HL-60/S4 (cell line): ENCODE results near the gene PDE4D.
"Not testable (repeated sequence)": the region's sequence is repeated elsewhere in the genome, so short reads cannot be mapped to it uniquely, and the experiment has no call there.

Source experiments
- in situ Hi-C: fragments of 300-500 bp; cut with MboI; formaldehyde crosslinking; loops from 2 replicates; pipeline ENCODE4 v1.14.3; 2022; ENCODE audit warnings: low sequenced_read_pairs

Gene PDE4D

DNA sequence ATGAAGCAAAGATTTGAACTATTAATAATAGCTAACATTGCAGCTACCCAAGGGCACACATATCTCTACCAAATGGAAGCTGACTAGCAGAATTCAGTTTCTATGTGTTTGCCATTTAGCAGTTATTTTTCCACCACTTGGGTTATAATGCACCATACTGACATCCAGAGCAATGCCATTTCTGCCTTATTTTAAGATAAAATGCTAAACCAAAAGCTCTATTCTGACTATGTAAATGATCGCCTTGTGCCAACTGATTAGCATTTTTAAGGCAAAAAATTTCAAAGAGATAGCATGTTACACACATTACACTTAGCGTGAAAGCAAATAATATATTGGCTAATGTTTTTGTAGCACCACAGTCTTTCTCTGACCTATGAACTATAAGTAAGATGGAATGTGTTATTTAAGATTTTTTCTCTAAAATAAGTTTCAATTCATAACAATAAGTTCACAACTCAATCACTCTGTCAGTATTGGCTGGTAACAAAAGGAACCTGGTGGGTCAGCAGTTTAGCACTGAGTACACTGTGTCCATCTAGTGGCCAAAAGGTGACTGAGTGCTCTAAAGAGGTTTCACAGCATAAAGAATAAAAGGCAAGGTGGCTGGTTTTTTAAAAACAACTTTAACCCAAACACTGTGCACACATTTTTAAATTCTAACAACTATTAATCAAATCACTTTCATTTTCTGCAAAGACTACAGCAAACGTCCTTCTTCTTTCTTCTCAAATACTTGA lies 443.5 kb downstream of the PDE4D start:
- in situ Hi-C loops = no loop called here

DNA sequence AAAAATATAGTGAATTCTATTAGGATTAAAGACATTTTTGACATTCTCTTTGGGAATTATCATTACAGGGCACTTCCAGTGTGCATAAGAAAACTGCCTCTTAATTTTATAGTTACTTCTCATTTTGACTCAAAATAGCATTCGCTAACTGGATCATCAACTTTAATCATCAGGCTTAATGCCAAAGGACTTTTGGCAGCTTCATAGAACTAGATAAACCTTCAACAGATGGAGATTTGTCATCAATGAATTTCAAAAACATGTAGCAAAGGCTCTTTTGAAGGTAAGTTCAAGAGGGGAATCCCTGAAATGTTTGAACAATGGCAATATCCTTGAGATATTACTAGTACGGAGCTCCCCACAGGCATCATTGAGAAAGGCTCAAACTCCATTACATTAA lies 447.2 kb downstream of the PDE4D start:
- in situ Hi-C loops = no loop called here

DNA sequence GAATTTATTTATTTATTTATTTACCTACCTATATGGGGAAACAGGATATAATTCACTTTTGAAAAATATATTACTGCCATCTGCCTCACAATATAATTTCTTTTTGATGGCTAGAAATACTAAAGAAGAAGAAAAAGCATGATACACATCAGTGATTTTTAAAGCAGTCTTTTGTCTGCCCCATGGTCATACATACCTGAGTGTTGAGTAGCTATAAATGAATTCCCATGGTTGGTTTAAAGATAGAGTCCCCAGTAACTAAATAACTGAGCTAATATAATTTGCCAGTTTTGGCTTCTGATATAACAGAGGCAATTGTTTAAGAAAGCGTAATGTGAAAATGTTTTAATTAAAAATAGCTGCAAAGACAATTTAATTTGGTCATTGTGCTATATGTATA lies 447.8 kb downstream of the PDE4D start:
- in situ Hi-C loops = no loop called here

DNA sequence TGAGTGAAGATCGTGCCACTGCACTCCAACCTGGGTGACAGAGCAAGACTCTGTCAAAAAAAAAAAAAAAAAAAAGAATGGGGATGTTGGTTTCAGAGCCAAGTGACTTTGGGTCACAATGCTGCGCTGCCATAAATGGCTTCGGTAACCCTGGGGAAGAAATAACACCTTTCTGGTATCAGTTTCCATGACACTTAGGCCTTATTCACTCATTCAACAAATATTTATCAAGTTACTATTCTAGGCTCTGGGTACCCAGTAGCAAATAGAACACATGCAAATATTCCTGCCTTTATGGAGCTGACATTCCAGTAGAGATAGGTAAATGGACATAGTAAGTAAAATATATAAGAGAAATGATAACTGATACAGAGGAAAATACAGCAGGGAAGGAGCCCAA lies 454.2 kb downstream of the PDE4D start:
- in situ Hi-C loops = no loop called here

DNA sequence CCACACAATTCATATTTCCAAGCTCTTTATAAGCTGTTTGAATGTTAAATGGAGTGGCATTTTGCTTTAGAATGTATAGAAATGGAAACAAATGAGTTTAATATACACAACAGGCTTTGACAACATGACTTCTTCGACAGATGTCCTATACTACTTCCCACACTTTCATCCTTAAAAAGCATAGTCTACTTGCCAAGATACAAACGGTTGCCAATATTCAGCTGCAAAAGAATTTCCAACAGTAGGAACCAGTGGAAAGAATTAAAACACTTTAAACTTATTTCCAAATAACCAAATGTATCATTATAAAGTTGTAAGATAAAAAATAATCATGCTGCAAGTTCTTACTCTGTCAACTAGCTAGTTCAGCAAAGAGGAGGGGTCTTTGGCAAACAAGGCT lies 456.4 kb downstream of the PDE4D start:
- in situ Hi-C loops = no loop called here

DNA sequence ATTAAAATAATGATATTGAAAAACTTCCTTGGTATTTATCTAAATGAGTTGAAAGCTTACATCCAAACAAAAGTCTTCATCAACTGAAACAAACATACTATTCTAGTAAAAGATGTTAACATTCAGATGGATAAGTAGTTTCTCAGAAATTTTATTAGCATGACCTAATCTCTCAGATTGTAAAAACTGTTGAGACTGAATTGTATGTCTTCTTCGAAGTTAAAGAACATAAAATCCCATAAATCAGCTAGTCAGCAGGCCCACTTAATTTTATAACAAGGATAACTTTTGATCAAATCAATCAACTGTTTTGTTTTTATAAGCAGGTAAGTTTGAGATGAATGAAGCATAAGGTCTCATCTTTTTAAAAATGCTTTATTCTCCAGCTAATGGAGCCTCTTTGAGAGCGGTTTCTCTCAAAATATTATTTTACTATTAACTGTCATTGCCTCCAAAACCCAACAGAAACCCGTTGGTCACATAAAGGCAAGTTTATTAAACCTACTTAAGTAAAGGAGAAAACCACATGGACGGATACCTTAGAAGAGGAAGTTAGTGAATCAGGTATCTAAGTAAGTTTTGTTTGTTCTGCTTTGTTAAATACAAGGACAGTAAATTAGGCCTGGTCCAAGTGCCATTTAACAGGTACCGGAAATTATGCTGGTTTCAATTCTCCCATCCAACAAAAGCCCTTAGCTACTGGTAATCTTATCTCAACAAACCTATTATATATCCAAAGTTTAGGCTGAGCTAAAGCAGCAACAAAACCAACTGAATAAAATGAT lies 457.0 kb downstream of the PDE4D start:
- in situ Hi-C loops = no loop called here

DNA sequence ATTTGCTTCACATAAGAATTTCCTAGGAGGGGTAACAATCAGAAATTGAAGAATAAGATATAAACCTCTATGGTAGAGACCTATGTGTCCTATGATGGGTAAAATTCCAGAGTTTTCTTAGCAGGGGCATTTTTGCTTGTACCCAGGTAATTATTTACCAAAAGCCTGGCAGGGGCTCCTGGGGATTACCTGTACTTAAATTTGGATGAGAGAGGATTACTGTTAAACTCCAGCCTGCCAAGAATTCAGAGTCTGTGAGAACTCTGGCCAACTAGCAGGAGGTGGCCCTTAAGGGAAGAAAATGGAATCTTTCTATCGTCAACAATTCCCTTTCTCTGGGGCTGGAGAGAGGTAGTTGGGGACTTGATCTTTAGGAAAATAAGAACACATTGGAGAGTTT lies 460.4 kb downstream of the PDE4D start:
- in situ Hi-C loops = no loop called here

DNA sequence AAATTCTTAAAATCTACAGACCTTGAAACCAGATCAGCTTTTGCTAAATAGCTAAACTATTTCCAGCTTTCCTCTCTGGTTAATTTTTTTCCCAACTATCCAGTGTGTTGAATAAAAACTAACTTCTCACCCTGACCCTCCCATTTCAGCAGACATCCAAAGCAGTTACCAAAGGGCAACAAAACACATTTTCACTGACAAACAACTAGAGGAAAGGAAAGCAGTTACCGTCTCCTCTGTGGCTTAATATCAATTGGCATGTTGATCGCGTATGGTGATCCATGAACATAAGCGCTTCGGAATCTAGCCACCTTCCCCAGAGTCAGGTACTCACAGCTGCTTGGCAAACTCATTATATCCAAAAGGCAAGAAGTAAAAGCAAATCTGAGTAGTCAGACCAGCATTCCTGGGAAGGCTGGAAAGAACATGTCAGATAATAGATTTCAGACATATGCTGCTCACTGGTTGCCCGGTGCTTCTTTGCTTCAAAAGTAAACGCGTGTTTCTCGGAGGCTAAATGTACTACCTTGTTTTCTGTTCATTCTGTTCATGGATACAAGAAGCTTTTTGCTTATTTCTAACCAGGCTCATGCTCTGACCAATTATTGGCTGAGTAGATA lies 463.4 kb downstream of the PDE4D start:
- in situ Hi-C loops = no loop called here

DNA sequence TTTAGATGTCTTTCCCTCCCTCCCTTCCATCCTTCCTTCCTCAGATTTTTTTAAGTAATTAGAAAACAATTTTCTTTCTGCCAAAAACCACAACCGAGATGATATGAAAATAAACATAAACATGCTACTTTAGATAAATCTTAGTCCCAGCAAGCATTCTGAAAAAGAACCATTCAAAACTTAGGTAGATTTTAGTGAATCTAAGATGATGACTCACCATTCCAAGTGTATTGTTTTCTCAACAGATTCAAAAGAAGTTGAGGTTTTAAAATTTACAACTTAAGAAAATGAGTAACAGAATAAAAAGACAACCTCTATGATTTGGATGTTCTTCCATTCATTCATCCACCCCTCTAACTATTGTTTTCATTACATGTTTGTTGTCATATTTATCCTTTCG lies 465.1 kb downstream of the PDE4D start:
- in situ Hi-C loops = no loop called here

DNA sequence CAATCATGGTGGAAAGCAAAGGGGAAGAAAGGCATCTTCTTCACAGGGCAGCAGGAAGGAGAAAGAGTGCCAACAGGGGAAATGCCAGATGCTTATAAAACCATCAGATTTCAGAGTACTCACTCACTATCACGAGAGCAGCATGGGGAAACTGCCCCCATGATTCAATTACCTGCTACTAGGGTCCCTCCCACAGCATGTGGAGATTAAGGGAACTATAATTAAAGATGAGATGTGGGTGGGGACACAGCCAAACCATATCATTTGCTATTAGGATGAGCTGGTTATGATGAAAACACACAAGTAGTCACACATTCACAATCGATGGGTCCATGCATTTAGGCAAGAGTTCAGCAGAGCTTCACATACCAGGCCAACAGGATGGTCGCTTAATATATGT lies 469.0 kb downstream of the PDE4D start:
- in situ Hi-C loops = no loop called here

DNA sequence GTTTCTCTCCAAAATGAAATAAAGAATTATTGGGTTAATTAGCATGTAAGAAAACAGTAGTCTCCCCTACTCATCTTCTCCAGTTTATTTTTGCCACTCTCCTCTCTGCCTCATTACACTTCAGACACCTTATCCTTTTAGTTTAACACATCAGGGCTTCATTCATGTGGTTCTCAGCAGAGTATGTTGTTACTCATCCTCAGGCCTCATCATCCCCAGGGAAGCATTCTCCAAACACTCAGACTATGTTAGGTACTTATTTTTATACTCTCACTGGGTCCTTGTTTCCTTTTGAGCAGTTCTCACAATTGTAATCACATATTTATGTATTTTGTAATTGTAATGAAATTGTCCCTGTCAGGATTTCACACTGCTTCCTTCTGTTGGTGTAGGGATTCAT lies 470.5 kb downstream of the PDE4D start:
- in situ Hi-C loops = no loop called here

DNA sequence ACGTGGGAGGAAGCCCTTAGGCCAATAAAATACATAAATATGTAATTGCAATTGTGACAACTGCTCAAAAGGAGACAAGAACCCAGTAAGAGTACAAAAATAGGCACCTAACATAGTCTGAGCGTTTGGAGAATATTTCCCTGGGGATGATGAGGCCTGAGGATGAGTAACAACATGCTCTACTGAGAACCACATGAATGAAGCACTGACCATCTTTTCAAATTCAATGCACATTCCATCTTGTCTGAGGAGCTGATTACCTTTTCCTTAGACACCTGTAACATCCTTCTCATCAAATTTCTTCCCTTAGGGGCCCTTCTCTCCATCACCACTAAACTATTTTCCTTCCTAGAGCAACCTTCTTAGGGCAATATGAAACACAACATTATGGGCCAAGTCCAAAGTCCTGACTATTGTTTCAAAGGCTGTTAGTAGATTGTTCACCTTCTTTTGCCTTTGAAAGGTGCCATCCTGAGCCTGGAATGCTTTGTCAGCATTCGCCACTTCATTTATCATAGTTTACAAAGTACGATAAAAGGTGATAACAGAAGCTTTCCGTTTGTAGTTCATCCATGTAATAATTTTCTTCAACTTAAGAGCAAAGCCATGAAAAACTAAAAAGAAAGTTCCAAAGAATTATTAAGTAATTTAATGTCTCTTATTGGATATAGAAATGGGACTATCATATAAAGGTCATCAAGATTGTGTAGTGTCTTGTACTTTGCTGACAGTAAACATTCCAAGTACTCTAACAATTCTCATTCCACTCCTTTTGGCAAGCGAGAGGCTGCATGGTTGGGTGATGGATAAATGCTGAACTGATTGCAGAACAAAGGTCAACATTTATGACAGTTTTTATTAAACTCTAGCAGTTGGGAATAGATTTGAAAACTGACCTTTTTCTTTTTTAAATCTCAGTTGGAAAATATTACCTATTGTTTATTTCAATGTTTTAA lies 471.3 kb downstream of the PDE4D start:
- in situ Hi-C loops = no loop called here

DNA sequence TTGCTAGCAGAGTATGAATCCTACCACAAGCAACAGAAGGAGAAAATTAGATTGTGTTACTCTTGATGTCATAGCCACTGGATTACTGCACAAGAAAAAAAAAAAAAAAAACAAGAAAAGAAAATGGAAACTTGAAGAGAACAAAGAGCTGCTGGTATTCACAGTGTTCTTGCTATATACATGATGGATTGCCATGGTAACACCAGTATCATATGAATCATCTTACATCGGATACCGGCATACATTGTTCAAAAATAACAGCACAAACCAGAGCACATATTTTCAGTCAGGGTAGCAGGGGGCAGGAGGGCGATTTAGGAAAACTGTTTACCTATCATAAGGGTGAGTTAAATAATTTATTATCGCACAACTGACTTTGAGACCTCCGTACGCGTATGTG lies 472.9 kb downstream of the PDE4D start:
- in situ Hi-C loops = no loop called here

DNA sequence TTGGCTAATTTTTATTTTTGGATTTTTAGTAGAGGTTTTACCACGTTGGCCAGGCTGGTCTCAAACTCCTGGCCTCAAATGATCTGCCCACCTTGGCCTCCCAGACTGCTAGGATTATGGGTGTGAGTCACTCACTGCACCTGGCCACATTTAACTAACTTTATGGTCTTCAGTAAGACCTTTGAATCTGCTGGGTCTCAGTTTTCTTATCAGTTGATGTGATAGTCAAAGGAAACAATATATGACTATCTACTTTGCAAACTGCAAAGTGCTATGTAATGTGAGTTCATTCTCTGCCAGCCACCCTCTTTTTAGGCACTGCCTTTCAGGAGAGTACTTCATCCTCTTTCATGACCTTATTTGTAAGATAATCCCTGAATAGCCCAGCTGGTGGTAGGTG lies 474.7 kb downstream of the PDE4D start:
- in situ Hi-C loops = no loop called here

DNA sequence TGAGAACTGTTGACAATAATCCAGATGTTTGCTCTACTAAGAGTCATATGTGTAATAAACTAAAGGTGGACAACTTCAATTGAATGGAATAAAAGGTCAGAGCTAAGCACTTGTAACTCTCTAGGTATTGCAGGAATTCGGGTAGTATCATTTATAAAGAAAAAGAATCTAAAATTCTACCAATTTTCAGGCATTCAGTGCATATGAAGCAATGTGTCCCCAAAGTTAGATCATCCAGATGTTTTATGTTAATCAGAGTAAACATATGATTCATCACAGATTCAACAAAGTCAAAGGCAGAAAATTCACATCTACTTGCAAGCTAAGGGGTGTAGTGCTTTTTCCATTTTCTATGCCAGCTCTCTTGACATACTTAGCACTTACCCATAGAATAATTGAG lies 477.1 kb downstream of the PDE4D start:
- in situ Hi-C loops = no loop called here

DNA sequence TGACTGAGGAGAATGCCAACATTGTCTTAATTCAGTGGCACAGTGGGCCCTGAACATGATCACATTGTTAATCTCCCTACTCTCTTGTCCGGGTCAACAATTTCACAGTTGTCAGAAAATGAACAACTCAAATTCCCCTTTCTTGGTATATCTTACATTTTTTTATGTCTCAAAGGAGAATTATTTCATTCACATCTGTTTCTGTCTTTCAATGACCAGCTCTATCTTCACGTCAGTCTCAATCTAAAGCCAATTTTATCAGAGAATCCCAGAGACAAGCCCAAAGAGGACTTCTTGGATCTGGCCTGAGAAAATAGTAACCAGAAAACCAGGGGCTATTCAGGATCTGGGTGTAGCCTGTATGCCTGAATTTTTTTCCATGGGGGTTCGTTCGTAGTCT lies 477.5 kb downstream of the PDE4D start:
- in situ Hi-C loops = no loop called here

DNA sequence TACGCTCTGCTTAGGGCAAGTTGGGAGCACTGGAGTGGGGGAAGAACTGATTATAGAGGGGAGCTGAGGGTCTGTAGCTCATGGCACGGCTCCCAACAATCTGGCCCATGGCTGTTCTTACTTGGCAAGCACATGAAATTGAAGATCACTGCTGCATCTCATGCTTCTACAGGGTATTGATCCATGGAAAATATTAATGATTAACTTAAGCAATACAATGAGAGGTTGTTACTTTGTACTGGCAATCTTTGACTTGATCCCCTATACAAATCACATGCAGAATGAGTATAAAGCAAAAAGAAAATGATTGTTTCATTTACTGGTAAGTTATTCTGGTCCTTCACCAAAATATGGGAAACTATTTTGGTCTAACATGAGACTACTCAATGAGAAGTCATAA lies 481.1 kb downstream of the PDE4D start:
- in situ Hi-C loops = no loop called here

DNA sequence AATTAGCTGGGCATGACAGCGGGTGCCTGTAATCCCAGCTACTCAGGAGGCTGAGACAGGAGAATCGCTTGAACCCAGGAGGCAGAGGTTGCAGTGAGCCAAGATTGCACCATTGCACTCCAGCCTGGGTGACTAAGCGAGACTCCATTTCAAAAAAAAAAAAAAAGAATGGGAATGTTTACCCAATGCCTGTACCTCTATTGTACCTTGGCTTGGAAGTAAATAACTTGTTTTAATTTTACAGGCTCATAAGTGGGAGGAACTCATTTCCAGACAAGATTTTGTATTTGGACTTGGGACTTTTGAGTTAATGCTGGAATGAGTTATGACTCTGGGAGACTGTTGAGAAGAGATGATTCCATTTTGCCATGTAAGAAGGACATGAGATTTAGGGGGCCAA lies 484.5 kb downstream of the PDE4D start:
- in situ Hi-C loops = not testable (repeated sequence)

DNA sequence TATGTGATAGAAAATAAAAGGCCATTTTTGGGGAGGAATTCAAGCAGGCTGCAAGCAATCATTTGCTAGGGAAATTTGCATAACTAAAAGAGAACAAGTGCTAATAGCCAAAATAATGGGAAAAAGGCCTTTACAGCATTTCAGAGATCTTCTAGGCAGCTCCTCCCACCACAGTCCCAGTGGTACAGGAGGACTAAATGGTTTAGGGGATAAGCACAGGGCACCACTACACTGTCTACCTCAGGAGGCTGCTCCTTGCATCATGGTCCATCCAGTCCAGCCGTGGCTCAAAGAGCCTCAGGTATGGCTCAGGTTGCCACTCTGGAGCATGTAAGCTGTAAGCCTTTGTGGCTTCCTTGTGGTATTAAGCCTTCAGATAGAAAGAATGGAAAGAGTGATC lies 485.6 kb downstream of the PDE4D start:
- in situ Hi-C loops = no loop called here

DNA sequence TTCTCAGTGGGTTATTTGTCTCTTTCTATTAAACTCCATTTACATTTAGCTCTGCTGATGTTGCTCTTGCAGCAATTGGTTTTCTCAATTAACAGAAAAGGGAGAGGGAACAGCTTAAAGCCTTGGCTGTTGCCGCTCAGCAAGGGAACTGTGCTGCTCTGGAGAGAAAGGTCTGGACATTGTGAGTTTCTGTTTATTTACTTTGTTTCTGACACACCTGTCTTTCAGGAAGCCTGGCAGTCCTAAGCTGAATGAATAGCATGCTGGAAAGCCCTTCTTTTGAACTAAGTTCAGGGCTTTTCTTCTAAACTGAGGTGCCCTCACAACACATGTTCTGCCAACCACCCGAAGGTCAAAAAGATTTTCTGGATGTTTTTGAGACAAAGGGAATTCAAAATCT lies 491.9 kb downstream of the PDE4D start:
- in situ Hi-C loops = no loop called here

DNA sequence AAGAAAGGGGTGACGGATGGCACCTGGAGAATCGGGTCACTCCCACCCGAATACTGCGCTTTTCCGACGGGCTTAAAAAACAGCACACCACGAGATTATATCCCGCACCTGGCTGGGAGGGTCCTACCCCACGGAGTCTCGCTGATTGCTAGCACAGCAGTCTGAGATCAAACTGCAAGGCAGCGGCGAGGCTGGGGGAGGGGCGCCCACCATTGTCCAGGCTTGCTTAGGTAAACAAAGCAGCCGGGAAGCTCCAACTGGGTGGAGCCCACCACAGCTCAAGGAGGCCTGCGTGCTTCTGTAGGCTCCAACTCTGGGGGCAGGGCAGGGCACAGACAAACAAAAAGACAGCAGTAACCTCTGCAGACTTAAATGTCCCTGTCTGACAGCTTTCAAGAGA lies 498.6 kb downstream of the PDE4D start:
- in situ Hi-C loops = loop anchor here (25.0 kb wide), 2 partner anchors 392 to 508 kb away; no protein-coding TSS in a partner anchor
